NCI-H226 (cell line): ENCODE data around the gene LTBP3.

Experiments
- DNase-seq: peaks from one replicate; pipeline ENCODE4 v3.0.0-alpha.2; 2015

LTBP3 gene

GRCh38 chr11:65585396-65586246, 27.5 kb upstream of the LTBP3 start:
- no peak for DNase-seq

DNA sequence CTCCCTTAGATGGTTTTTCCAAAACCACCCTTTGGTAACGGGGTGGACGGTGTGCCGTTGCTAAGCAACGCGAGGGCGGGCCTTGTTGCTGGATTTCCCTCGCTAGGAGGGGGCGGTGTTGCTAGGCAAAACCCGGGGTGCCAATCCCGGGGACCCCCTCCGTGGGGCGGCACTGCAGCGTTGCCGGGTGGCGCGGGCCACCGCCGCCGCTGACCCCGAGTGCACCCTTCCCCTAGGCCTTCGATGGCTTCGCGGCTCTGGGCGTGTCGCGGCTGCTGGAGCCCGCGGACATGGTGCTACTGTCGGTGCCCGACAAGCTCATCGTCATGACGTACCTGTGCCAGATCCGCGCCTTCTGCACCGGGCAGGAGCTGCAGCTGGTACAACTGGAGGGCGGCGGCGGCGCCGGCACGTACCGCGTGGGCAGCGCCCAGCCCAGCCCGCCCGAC, 26.6 kb upstream of the LTBP3 start:
- DNase-seq = no peak

- no peak for DNase-seq
Measured at GRCh38 chr11:65584106-65584505, 25.9 kb upstream of the LTBP3 start.

DNA sequence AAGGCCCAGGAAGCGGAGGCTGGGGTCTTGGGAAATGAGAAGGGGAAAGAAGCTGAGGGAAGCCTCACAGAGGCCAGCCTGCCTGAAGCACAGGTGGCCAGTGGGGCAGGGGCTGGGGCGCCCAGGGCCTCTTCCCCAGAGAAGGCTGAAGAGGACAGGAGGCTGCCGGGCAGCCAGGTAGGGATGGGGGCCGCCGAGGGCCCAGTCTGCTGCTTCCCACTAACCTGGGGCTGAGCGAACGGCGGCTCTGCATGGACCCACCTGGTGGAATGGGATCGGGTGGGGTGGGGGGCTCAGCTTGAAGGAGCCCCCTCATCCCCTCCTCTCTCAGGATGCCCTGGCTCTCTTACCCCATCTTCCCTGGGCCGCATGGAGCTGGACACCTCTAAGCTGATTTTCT, 25.4 kb upstream of the LTBP3 start:
- no peak for DNase-seq

DNA sequence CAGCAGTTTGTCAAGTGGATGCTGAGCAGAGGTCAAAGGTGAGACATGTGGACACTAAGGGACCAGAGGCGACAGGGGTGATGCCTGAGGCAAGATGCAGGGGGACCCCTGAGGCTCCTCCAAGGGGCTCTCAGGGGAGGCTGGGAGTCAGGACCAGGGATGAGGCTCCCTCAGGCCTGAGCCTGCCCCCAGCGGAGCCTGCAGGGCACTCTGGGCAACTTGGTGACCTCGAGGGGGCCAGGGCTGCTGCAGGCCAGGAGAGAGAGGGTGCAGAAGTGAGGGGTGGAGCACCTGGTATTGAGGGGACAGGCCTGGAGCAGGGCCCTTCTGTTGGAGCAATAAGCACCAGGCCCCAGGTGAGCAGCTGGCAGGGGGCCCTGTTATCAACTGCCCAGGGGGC, 23.8 kb upstream of the LTBP3 start:
- DNase-seq = no peak

DNA sequence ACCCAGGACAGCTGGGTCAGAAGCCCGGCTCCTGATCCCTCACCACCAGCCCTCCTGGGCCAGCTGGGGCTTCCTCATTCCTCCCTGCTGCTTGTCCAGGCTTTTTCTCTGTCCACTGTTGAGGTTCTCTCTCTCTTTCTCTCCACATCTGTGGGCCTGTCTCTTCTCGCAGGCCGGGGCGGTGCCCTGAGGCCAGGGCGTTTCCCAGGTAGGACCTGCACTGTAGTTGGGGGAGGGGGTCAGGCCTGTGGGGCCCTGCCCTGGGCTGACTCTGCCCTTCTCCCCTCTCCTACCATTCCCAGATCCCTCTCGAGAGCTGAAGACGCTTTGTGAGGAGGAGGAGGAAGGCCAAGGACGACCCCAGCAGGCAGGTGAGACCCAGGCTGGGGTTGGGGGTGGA, 22.6 kb upstream of the LTBP3 start:
- no peak for DNase-seq

DNA sequence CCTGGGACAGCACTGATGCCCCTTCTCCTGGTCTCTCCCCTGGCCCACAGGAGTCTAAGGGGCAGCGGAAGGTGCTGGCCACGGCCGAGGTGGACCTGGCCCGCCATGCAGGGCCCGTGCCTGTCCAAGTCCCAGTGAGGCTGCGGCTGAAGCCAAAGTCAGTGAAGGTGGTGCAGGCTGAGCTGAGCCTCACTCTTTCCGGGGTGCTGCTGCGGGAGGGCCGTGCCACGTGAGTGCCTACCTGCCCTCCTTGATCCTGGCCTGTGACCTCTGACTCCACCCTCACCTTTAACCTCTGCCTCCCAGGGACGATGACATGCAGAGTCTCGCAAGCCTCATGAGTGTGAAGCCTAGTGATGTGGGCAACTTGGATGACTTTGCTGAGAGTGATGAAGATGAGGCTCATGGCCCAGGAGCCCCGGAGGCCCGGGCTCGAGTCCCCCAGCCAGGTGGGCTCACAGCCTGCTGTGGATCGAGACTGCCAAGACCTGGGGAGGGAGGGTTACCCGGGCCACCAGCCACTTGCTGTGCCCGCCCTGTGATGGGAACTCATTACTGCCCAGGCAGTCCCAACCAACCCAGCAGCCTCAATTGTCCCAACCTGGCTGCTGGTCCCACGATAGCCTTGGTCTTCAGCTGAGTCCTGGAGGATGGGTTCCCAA, 22.0 kb upstream of the LTBP3 start:
- no peak for DNase-seq

- no peak for DNase-seq
Measured at GRCh38 chr11:65579291-65579690, 21.1 kb upstream of the LTBP3 start.

DNA sequence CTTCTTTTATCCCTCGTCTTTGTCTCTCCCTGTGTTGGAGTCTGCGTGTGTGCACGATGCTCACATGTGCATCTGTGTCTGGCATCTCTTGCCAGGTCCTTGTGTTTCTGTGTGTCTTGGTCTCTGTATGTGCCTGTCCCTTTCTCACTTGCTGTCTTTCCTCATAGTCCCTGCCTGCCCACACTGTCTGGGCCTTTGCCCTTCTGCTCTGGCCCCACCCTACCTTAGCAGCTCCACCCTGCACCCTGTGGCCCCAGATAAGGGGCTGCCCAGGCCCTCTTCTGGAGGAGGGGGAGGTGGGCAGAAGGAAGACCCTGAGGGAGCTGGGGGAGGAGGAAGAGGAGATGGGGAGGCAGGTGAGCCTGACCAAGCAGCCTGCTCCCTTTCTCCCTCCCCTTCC, 20.5 kb upstream of the LTBP3 start:
- no peak for DNase-seq

DNA sequence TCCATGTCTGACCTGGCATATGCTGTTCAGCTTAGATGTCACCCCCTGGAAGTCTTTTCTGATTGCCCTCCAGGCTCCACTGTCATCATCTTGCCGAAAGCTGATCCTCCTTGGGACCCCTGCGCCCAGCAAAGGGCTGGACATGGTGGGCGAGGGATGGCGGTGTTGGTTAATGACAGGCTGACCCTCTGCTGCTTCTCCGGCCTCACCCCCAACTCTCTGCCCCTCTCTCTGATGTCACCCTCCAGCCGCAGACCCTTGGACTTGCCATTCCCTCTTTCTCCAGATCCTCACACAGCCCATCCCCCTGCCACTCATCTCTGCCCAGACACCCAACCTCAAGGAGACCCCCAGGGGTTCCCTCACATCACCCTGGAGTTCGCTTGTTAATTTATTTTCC, 20.0 kb upstream of the LTBP3 start:
- no peak for DNase-seq

DNA sequence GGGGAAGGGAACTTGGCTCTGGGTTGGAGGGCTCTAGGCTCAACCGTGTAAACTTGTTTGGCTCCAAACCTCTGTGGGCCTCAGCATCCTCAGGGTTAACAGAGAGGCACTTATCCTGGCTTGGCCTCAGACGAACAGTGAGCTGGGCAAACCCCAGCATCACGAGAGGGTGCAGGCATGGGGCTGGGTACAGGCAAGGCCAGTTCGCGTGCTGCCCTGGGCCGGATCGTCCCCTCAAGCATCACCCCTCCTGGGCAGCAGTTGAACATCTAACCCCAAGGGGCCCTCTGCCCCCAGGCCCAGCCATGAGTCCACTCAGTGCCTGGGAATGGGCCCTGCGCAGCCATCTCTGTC, 19.6 kb upstream of the LTBP3 start:
- no peak for DNase-seq

GRCh38 chr11:65576867-65577755, 19.0 kb upstream of the LTBP3 start:
- peak; percentile 84 for DNase-seq

GRCh38 chr11:65576232-65576866, 18.2 kb upstream of the LTBP3 start:
- DNase-seq = no peak

- DNase-seq = peak; percentile 52
Measured at GRCh38 chr11:65575568-65576231, 17.5 kb upstream of the LTBP3 start, which contains the start of gene EHBP1L1. EHBP1L1 (plus strand) TSS chr11:65576053; CDS start chr11:65576303, 250 bp downstream.

GRCh38 chr11:65574811-65575567, 16.8 kb upstream of the LTBP3 start:
- no peak for DNase-seq

- peak; percentile 97 for DNase-seq
Measured at GRCh38 chr11:65574109-65574810, 16.1 kb upstream of the LTBP3 start.

GRCh38 chr11:65573391-65574079, 15.4 kb upstream of the LTBP3 start:
- DNase-seq = no peak

DNA sequence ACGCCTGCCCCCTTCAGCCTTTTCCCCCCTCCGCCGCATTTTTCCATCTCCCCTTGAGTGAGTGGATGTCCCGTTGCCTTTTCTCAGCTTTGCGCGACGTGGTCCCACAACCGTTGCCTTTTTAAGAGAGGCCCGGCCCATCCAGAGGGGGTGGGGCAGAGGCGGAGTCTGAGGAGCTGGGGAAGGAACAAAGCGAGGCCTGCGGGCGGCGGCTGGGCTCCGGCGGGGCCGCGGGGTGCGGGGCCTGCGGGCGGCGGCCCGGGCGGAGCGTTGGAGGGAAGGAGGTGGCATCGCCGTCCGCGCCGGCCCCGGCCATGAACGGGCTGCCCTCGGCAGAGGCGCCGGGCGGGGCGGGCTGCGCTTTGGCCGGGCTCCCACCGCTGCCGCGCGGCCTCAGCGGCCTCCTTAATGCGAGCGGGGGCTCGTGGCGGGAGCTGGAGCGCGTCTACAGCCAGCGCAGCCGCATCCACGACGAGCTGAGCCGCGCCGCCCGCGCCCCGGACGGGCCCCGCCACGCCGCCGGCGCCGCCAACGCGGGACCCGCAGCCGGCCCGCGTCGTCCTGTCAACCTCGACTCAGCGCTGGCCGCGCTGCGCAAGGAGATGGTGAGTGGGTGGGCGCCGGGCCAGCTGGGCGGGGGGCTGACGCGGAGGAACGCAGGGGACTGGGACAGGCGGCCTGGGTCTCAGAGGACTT, 14.3 kb upstream of the LTBP3 start, which contains the start of gene FAM89B:
TSS of gene FAM89B (plus strand) at position 183 of the 696 bp plus-strand sequence. CDS start at position 315, 132 bp downstream.
- peak; percentile 76 for DNase-seq

DNA sequence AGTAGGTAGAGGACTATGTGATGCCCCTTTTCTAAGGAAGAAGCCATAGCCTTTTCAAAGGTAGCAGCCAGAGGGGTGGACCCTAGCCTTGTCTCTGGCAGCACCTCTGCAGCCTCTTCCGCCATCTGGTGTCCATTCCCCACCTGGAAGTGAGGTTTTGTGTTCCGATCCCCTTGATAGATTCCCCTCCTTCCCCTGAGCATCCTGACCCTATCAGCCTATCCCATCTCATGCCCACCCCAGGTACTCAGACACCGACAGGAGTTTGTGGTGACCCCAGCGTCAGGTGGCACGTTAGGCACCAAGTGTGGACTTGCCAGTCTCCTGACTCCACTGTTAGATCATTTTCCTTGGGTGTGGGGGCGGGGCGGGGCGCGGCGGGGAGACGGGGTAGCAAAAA, 13.8 kb upstream of the LTBP3 start:
- peak; percentile 48 for DNase-seq
